ENCODE data around the gene GPATCH1. TPM values are rescaled to one million over a fixed set of nuclear protein-coding genes. Genes with fewer than 3 reads are reported as not detected.
"Not testable (repeated sequence)": the region's sequence is repeated elsewhere in the genome, so short reads cannot be mapped to it uniquely, and the experiment has no call there.

Gene GPATCH1
- total RNA-seq, 1 experiment from 2014 or later, result 7.5 TPM

- DNase-seq (ENCODE audit: low spot score), result no peak
Measured at GRCh38 chr19:33111587-33111986, 30.6 kb downstream of the GPATCH1 start.

- no peak for DNase-seq (ENCODE audit: low spot score)
Measured at GRCh38 chr19:33114312-33114711, 33.3 kb downstream of the GPATCH1 start.

DNA sequence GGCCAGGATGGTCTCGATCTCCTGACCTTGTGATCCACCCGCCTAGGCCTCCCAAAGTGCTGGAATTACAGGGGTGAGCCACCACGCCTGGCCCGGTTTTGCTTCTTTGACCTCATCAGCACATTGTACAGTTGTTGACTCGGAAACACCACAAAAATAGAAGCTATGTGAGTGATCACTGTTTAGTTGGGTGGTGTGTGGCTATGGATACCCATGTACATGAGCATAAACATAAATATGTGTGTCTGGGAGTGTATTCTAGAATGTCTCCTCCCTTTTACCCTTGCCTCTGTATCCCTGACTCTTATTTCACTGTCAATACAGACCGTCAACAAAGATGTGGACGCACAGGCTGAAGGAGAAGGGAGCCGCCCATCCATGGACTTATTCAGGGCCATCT lies 36.5 kb downstream of the GPATCH1 start:
- DNase-seq (ENCODE audit: low spot score), result no peak

GRCh38 chr19:33118643-33119042 lies 37.7 kb downstream of the GPATCH1 start:
- no peak for DNase-seq (ENCODE audit: low spot score)

DNA sequence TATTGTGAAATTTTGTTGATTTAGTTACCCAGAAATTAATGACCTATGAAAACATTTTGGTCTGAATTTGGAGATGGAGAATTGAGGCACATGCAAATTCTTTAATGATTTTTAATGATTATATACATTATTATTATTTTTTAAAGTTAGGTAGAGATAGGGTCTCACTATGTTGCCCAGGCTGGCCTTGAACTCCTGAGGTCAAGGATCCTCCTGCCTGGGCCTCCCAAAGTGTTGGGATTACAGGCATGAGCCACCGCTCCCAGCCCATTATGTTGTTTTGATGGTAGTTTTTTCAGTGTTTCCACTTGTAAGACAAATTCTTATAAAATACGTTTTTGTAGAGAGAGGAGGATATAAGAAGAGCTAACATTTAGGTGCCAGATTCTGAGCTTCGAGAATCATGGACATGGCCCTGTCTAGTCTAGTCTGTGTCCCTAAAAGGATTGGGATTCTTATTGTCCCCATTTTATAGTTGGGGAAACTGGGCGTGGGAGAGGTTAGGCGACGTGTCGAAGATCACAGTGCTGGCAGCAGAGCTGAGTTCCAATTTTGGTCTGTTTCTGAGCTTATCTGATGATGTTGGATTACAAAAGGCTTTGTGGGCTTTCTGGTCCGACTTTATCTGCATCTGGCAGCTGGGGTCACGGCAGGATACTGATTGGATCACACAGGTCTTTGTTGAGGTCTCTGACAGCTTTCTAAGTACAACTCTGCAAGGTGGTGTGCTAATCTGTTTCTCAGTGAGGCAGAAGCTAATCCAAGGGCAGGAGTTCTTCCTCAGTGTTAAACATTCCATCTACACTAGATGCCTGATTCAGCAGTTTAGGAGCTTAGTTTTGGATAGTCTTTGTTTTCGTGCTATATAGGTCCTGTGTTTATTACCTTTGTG lies 43.5 kb downstream of the GPATCH1 start:
- DNase-seq (ENCODE audit: low spot score), result no peak

DNA sequence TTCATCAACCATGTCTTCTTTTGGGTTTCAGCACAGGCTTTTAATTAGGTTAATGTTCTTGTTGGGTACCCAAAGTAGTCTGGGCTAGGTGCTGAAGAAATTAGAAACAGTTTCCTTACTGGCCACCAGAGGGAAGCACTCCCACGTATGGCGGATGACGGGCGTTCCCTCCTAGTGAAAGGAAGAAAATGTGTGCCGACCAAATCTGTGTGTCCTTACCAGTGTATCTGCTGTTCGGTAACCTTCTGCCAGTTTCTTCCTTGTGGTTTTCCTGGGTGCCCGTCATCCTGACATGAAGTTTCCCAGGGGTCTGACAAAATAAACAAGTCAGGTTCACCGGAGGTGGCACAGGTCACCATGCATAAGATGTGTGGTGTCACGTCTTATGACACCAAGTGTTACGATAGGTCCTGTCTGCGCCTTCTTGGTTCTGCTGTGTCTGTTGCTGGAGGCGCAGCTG lies 45.0 kb downstream of the GPATCH1 start:
- peak; percentile 66 for DNase-seq (ENCODE audit: low spot score)

DNA sequence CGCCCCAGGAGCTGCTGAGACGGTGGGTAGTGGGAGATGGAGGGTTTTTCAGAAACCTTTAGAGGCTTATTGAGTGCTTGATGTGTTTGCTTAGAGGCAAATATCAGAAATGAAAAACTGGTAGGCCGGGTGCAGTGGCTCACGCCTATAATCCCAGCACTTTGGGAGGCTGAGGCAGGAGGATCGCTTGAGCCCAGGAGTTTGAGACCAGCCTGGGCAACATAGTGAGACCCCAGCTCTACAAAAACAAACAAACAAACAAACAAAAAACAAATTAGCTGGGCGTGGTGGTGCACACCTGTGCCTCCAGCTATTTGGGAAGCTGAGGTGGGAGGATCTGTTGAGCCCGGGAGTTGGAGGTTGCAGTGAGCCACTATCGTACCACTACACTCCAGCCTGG lies 45.7 kb downstream of the GPATCH1 start:
- not testable (repeated sequence) for DNase-seq (ENCODE audit: low spot score)

GRCh38 chr19:33129901-33130300 lies 48.9 kb downstream of the GPATCH1 start:
- no peak for DNase-seq (ENCODE audit: low spot score)

DNA sequence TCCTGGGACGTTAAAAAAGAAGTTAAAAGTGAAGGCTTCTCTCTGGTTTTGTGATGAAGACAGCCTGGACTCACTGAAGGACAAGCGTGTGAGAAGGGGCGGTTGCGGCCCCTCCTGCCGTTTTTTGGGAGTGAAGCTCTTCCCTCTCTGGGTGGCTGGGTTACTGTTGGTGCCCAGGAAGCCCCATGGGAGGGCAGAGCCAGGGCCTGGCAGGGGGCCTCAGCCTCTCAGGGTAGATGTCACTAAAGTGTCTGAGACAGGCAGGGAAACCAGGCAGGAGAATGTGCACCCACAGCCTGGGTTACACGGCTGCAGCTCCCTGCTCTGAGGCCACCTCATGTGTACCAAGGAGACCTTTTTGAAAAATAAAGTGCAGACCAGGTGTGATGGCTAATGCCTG lies 49.5 kb downstream of the GPATCH1 start:
- DNase-seq (ENCODE audit: low spot score), result no peak

DNA sequence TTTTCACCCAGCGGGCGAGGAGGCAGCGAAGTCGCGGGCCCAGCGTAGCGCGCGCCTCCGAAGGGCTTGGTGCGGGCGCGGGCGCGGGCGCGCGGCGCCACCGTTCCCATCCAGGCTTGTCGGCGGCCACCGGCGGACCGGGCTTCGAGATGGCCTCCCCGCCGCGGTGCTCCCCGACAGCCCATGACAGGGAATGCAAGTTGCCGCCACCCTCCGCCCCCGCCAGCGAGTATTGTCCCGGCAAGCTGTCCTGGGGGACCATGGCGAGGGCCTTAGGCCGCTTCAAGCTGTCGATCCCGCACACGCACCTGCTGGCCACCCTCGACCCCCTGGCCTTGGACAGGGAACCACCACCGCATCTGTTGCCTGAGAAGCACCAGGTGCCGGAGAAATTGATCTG lies 51.0 kb downstream of the GPATCH1 start, which contains the start of gene WDR88:
Gene WDR88, plus strand, starts transcription at position 94 of the 400 bp plus-strand sequence. Its CDS starts 56 bp downstream, at position 150.
- DNase-seq (ENCODE audit: low spot score), result no peak

- DNase-seq (ENCODE audit: low spot score), result no peak
Measured at GRCh38 chr19:33132425-33132824, 51.4 kb downstream of the GPATCH1 start.

DNA sequence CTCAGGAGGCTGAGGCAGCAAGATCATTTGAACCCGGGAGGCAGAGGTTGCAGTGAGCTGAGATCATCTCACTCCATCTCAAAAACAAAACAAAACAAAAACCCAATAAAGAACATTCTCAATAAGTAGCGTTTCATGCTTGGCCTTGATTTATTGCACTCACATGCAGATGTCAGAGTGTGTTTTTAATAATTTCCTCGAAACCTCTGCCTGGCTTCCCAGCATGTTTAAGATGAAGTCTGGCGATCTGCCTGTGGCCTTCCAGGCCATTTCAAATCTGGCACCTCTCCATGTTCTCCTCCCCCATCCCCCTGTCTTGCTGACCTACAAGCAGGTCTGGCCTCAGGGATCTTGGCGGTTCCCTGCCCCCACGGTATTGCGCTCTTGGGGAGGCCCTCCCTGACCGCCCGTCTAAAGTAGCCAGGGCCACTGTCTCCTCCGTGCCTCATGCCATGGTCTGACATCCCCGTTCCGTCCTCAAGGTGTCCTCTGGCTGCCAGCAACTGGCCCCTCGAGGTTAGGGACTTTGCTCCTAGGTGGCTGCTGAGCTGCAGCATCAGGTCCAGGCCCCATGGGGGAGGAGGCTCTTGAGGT lies 52.6 kb downstream of the GPATCH1 start:
- DNase-seq (ENCODE audit: low spot score), result no peak

DNA sequence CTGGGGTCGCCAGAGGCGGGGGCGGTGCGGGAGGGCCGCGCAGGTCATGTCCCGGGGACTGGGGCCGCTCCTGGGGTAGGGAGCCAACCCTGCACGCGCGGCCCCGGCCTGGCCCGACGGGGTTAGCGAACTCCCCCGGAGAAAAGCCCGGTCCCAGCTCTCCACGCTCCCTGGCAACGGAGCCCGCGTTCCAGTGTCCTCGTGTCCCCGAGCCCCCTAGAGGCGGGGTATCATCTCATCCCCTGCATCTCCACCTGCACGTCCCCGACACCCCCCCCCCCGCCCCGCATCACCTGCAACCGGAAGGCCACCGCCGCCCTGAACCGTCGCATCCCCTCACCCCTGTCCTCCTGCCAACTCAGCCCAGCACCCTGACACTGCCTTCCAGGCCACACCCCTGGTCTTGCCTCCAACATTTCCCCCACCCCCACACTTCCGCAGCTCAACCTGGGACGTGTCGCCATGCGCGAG lies 53.6 kb downstream of the GPATCH1 start:
- no peak for DNase-seq (ENCODE audit: low spot score)

GRCh38 chr19:33139165-33139564 lies 58.2 kb downstream of the GPATCH1 start:
- no peak for DNase-seq (ENCODE audit: low spot score)

GRCh38 chr19:33143897-33144405 lies 63.0 kb downstream of the GPATCH1 start:
- DNase-seq (ENCODE audit: low spot score), result peak; percentile 70

DNA sequence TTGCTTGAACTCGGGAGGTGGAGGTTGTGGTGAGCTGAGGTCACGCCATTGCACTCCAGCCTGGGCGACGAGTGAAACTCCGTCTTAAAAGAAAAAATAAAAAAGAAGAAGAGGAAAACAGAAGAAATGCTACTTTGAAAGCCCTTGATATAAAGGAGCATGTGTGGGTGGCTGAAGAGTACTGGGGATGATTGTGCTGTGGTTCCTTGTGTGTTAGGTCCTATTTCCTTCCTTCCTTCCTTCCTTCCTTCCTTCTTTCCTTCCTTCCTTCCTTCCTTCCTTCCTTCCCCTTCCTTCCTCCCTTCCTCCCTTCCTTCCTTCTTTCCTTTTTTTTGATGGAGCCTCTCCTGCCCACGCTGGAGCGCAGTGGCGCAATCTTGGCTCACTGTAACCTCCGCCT lies 65.2 kb downstream of the GPATCH1 start:
- no peak for DNase-seq (ENCODE audit: low spot score)

- DNase-seq (ENCODE audit: low spot score), result no peak
Measured at GRCh38 chr19:33147538-33147937, 66.6 kb downstream of the GPATCH1 start.

GRCh38 chr19:33150852-33151518 lies 70.0 kb downstream of the GPATCH1 start:
- DNase-seq (ENCODE audit: low spot score), result no peak

DNA sequence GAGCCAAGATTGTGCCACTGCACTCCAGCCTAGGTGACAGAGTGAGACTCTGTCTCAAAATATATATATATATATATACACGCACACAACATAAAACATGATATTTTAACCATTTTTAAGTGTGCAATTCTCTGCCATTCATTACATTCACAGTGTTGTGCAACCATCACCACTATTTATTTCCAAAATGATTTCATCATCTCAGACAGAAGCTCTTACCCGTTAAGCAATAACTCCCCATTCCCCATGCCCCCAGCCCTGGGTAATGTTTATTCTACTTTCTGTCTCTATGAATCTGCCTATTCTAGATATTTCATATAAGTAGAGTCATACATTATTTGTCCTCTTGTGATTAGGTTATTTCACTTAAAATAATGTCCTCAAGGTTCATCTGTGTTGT lies 71.2 kb downstream of the GPATCH1 start:
- no peak for DNase-seq (ENCODE audit: low spot score)

GRCh38 chr19:33152625-33153024 lies 71.6 kb downstream of the GPATCH1 start:
- DNase-seq (ENCODE audit: low spot score), result not testable (repeated sequence)

DNA sequence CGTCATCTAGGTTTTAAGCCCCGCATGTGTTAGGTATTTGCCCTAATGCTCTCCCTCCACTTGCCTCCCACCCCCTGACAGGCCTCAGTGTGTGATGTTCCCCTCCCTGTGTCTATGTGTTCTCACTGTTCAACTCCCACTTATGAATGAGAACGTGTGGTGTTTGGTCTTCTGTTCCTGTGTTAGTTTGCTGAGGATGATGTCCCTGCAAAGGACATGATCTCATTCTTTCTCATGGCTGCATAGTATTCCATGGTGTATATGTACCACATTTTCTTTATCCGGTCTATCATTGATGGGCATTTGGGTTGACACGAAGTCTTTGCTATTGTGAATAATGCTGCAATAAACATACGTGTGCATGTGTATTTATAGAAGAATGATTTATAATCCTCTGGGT lies 73.3 kb downstream of the GPATCH1 start:
- not testable (repeated sequence) for DNase-seq (ENCODE audit: low spot score)

- DNase-seq (ENCODE audit: low spot score), result no peak
Measured at GRCh38 chr19:33156334-33156733, 75.4 kb downstream of the GPATCH1 start.
